ENCODE results near the gene TBC1D2B.
"Not testable (repeated sequence)": the region's sequence is repeated elsewhere in the genome, so short reads cannot be mapped to it uniquely, and the experiment has no call there.

- not testable (repeated sequence) for TF ChIP-seq CTCF (IDR thresholded peaks at IDR 0.05; ENCODE audit: poor library complexity, severe bottlenecking); MXI1 (conservative IDR thresholded peaks at IDR 0.05; ENCODE audit: poor library complexity, severe bottlenecking); EZH2 (IDR thresholded peaks at IDR 0.05; ENCODE audit: borderline replicate concordance, insufficient read depth, low read length, poor library complexity, severe bottlenecking); RAD21 (conservative IDR thresholded peaks at IDR 0.05); EP300 (conservative IDR thresholded peaks at IDR 0.05; ENCODE audit: poor library complexity, severe bottlenecking); POLR2AphosphoS5 (IDR thresholded peaks at IDR 0.05); SMC3 (conservative IDR thresholded peaks at IDR 0.05; ENCODE audit: poor library complexity); REST (IDR thresholded peaks at IDR 0.05; ENCODE audit: borderline replicate concordance)
Measured at GRCh38 chr15:77950470-77950869, 127.0 kb downstream of the TBC1D2B start.

Data from neural cell (in vitro differentiated cells).